Natural killer cell (primary cell): ENCODE results near the gene CAV2. TPM values are rescaled to one million over a fixed set of nuclear protein-coding genes. Genes with fewer than 3 reads are reported as not detected.

ENCODE experiments used
- ATAC-seq, 3 donors: fragments of 150-1000 bp in 2 of 3; fragments of 200-7000 bp in 1 of 3; cut with Tn5 transposase; 1 replicate in 1 of 3; 2 replicates in 2 of 3; pipeline ENCODE4 v1.10.0; 2021; ENCODE audit warnings: mild to moderate bottlenecking in 2 of 3, moderate library complexity in 2 of 3
- DNase-seq, 2 donors: peaks; one replicate each; pipeline versions ENCODE4 v3.0.0 to v3.0.0-alpha.2; 2013 to 2021; ENCODE audit warnings: mixed read lengths in 1 of 2
- H3K27ac ChIP-seq: one replicate; pipeline ENCODE4 v1.5.1; 2013; ENCODE audit warnings: mild to moderate bottlenecking, low read length
- H3K27me3 ChIP-seq: one replicate; pipeline ENCODE4 v1.6.1; 2013; ENCODE audit warnings: low read length; ENCODE audit not compliant: control insufficient read depth, insufficient read depth
- H3K36me3 ChIP-seq: one replicate; pipeline ENCODE4 v1.6.1; 2013; ENCODE audit warnings: low read length; ENCODE audit not compliant: control insufficient read depth, insufficient read depth
- H3K4me1 ChIP-seq: one replicate; pipeline ENCODE4 v1.6.1; 2013; ENCODE audit warnings: low read length; ENCODE audit not compliant: control insufficient read depth, insufficient read depth
- H3K4me3 ChIP-seq: one replicate; pipeline ENCODE4 v1.5.1; 2013; ENCODE audit warnings: low read length
- H3K9me3 ChIP-seq: one replicate; pipeline ENCODE4 v1.6.1; 2013; ENCODE audit warnings: low read length; ENCODE audit not compliant: control insufficient read depth, insufficient read depth
- H3K27ac Mint-ChIP-seq, 2 donors: one replicate each; pipeline ENCODE4 v1.8.0; 2022; ENCODE audit warnings: mild to moderate bottlenecking in 2 of 2, mixed read lengths in 2 of 2, moderate library complexity in 1 of 2
- H3K27me3 Mint-ChIP-seq, 2 donors: one replicate each; pipeline ENCODE4 v1.8.0; 2022; ENCODE audit warnings: low read depth in 2 of 2, mixed read lengths in 2 of 2
- H3K36me3 Mint-ChIP-seq: one replicate; pipeline ENCODE4 v1.8.0; 2022; ENCODE audit warnings: mixed read lengths
- H3K4me1 Mint-ChIP-seq, 2 donors: one replicate each; pipeline ENCODE4 v1.8.0; 2022; ENCODE audit warnings: mixed read lengths in 2 of 2
- H3K4me3 Mint-ChIP-seq: one replicate; pipeline ENCODE4 v1.8.0; 2022; ENCODE audit warnings: mild to moderate bottlenecking, moderate library complexity, mixed read lengths
- H3K9me3 Mint-ChIP-seq, 2 donors: one replicate each; pipeline ENCODE4 v1.8.0; 2022; ENCODE audit warnings: mixed read lengths in 2 of 2
- WGBS: methylation state at CpG from one replicate; pipeline ENCODE4 v1.1.7; 2013; ENCODE audit warnings: missing lambda C conversion rate; ENCODE audit not compliant: insufficient coverage; 5-methylcytosine and 5-hydroxymethylcytosine counted together
- intact Hi-C: fragments of 100-400 bp; cut with micrococcal nuclease; formaldehyde crosslinking; loops from one replicate; pipeline ENCODE4 v1.14.2; 2022
- total RNA-seq, 4 donors: library from RNA; stranded (reverse); fragments of 120-200 nt in 1 of 4; gene quantifications; one replicate each; pipeline versions ENCODE4 v1.2.3 to v1.2.4, GENCODE V29; 2013 to 2022
- TF ChIP-seq, protein P1 (sequence below): fragments of 200-600 bp; IDR thresholded peaks from one replicate; pipeline ENCODE4 v1.8.0; 2022; ENCODE audit warnings: antibody characterized with exemption

The CAV2 gene
- total RNA-seq, 3 donors from 2014 or later (not counting 1 experiment from before 2014, with no cell fraction given): 1.9 TPM; not detected in 2

DNA sequence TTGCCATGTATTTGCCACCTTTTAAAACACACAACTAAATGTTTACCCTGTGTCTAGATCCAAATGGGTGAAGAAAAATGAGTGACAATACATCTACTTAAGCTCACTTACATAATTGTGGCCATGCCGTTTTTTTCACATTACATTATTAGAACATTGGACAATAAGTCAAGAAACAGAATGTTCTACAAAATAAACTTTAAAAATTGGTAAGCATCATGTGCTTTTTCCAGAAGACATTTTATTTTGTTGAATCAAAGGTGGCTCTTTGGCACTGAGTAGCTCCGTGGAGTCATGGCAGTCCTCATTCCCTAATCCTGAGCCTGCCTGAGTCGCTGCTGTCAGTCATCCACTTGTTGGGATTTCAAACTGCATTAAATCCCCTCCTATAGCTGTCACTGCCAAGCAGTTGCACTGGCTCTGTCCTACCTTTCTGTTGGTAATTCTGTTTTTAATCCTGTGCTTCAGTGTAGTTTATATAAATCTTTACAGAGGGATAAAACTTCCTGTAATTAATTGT lies 57.6 kb downstream of the CAV2 start:
- 78% methylated on average over 3 of the region's 3 CpGs for WGBS
- H3K27me3 Mint-ChIP-seq: peaks cover 21 to 54% of the 10 kb centered on the region in 2 donors
- TF ChIP-seq, protein P1, sequence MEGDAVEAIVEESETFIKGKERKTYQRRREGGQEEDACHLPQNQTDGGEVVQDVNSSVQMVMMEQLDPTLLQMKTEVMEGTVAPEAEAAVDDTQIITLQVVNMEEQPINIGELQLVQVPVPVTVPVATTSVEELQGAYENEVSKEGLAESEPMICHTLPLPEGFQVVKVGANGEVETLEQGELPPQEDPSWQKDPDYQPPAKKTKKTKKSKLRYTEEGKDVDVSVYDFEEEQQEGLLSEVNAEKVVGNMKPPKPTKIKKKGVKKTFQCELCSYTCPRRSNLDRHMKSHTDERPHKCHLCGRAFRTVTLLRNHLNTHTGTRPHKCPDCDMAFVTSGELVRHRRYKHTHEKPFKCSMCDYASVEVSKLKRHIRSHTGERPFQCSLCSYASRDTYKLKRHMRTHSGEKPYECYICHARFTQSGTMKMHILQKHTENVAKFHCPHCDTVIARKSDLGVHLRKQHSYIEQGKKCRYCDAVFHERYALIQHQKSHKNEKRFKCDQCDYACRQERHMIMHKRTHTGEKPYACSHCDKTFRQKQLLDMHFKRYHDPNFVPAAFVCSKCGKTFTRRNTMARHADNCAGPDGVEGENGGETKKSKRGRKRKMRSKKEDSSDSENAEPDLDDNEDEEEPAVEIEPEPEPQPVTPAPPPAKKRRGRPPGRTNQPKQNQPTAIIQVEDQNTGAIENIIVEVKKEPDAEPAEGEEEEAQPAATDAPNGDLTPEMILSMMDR: no peak

GRCh38 chr7:116557901-116558300 lies 58.4 kb downstream of the CAV2 start:
- intact Hi-C loops: no loop called here
- H3K27me3 Mint-ChIP-seq: peaks cover 21 to 62% of the 10 kb centered on the region in 2 donors
- no peaks in the 10 kb centered on the region for H3K36me3 Mint-ChIP-seq

More for the DNA sequence above, 57.6 kb downstream of the CAV2 start:
- no peak overlapping the region for H3K4me3 ChIP-seq
- H3K27ac Mint-ChIP-seq: no peak overlapping the region
- H3K4me1 Mint-ChIP-seq: no peaks in the 10 kb centered on the region
- intact Hi-C loops: no loop called here
- H3K4me1 ChIP-seq: no peaks in the 10 kb centered on the region
- H3K9me3 ChIP-seq: no peaks in the 10 kb centered on the region
- H3K9me3 Mint-ChIP-seq: peaks cover 2 to 3% of the 10 kb centered on the region in 2 donors
- no peaks in the 10 kb centered on the region for H3K36me3 Mint-ChIP-seq
- DNase-seq (no peak), ATAC-seq (no peak)
- no peaks in the 10 kb centered on the region for H3K27me3 ChIP-seq
- H3K4me3 Mint-ChIP-seq: no peak overlapping the region
- no peak overlapping the region for H3K27ac ChIP-seq
- H3K36me3 ChIP-seq: no peaks in the 10 kb centered on the region

More at GRCh38 chr7:116557901-116558300, 58.4 kb downstream of the CAV2 start:
- ATAC-seq (no peak), DNase-seq (no peak)
- Histone ChIP-seq H3K4me1 (no peaks in the 10 kb centered on the region), H3K27ac (no peak overlapping the region), H3K36me3 (no peaks in the 10 kb centered on the region), H3K4me3 (no peak overlapping the region), H3K9me3 (no peaks in the 10 kb centered on the region), H3K27me3 (no peaks in the 10 kb centered on the region)
- TF ChIP-seq, protein P1: no peak
- Mint-ChIP-seq H3K4me1 (no peaks in the 10 kb centered on the region), H3K27ac (no peak overlapping the region), H3K4me3 (no peak overlapping the region), H3K9me3 (peaks cover 2 to 5% of the 10 kb centered on the region in 2 donors)
- 85% methylated on average over 3 of the region's 4 CpGs for WGBS

Other genes starting within 250 kb of the CAV2 start
- gene CAV1, start 25.3 kb downstream of the CAV2 start, total RNA-seq: not detected
- under 1 TPM in 1 of 3 donors, not detected in 2; 0.16 TPM for gene MET, start 172.5 kb downstream of the CAV2 start, total RNA-seq